GM23248 (cell line): Measurements from ENCODE around the gene ANXA9. TPM values are rescaled to one million over a fixed set of nuclear protein-coding genes. Genes with fewer than 3 reads are reported as not detected.

Experiments used
- DNase-seq: peaks from one replicate; pipeline ENCODE4 v3.0.0-alpha.2; 2015
- H2AFZ ChIP-seq: fragments of 200-600 bp; sonication (generic); 2 replicates; pipeline ENCODE4 v1.6.1; 2016; ENCODE audit warnings: antibody characterized with exemption
- H3F3A ChIP-seq: fragments of 200-600 bp; sonication (generic); 2 replicates; pipeline ENCODE4 v1.6.1; 2016; ENCODE audit warnings: mild to moderate bottlenecking, antibody characterized with exemption, mixed run types; ENCODE audit not compliant: insufficient read depth
- H3K27ac ChIP-seq: fragments of 200-600 bp; sonication (generic); 2 replicates; pipeline ENCODE4 v1.5.1; 2016; ENCODE audit warnings: mild to moderate bottlenecking
- H3K27me3 ChIP-seq: fragments of 200-600 bp; sonication (generic); replicated peaks from 2 replicates; pipeline ENCODE4 v1.6.1; 2016; ENCODE audit warnings: mild to moderate bottlenecking; ENCODE audit not compliant: insufficient read depth
- H3K36me3 ChIP-seq: fragments of 200-600 bp; sonication (generic); 2 replicates; pipeline ENCODE4 v1.6.1; 2016; ENCODE audit warnings: low read depth, mild to moderate bottlenecking
- H3K4me1 ChIP-seq: fragments of 200-600 bp; sonication (generic); 2 replicates; pipeline ENCODE4 v1.6.1; 2016; ENCODE audit warnings: mild to moderate bottlenecking; ENCODE audit not compliant: insufficient read depth
- H3K4me2 ChIP-seq: fragments of 200-600 bp; sonication (generic); one replicate; pipeline ENCODE4 v1.6.1; 2016; ENCODE audit warnings: mild to moderate bottlenecking; ENCODE audit not compliant: unreplicated experiment
- H3K4me3 ChIP-seq: fragments of 200-600 bp; sonication (generic); 2 replicates; pipeline ENCODE4 v1.5.1; 2016; ENCODE audit warnings: mild to moderate bottlenecking
- H3K79me2 ChIP-seq: fragments of 200-600 bp; sonication (generic); 2 replicates; pipeline ENCODE4 v1.6.1; 2016; ENCODE audit warnings: mild to moderate bottlenecking; ENCODE audit not compliant: insufficient read depth
- H3K9ac ChIP-seq: fragments of 200-600 bp; sonication (generic); 2 replicates; pipeline ENCODE4 v1.6.1; 2016; ENCODE audit warnings: mild to moderate bottlenecking
- H3K9me2 ChIP-seq: fragments of 200-600 bp; sonication (generic); 2 replicates; pipeline ENCODE4 v1.6.1; 2016; ENCODE audit warnings: mixed run types, mild to moderate bottlenecking, moderate library complexity; ENCODE audit not compliant: insufficient read depth
- H3K9me3 ChIP-seq: fragments of 200-600 bp; sonication (generic); one replicate; pipeline ENCODE4 v1.6.1; 2017; ENCODE audit warnings: low read depth
- H4K20me1 ChIP-seq: fragments of 200-600 bp; sonication (generic); 2 replicates; pipeline ENCODE4 v1.6.0; 2016; ENCODE audit not compliant: insufficient read depth
- EZH2 ChIP-seq: fragments of 200-600 bp; sonication (generic); IDR thresholded peaks from 2 replicates; pipeline ENCODE4 v1.6.1; 2018; ENCODE audit warnings: antibody characterized with exemption, mild to moderate bottlenecking; ENCODE audit not compliant: insufficient read depth, poor library complexity, severe bottlenecking
- EZH2phosphoT487 ChIP-seq: fragments of 200-600 bp; sonication (generic); IDR thresholded peaks from 2 replicates; pipeline ENCODE4 v1.6.1; 2018; ENCODE audit warnings: antibody characterized with exemption, moderate library complexity, mild to moderate bottlenecking, low read depth; ENCODE audit not compliant: insufficient read depth
- WGBS, 2 experiments: methylation state at CpG; one replicate each; pipeline ENCODE4 v1.1.6; 2015 to 2017; ENCODE audit warnings: low lambda C conversion rate in 2 of 2, low coverage in 1 of 2; ENCODE audit errors: missing lambda C conversion rate in 2 of 2; 5-methylcytosine and 5-hydroxymethylcytosine counted together
- in situ Hi-C: fragments of 300-500 bp; cut with MboI; formaldehyde crosslinking; loops from 2 replicates; pipeline ENCODE4 v1.15.0; 2020
- polyA plus RNA-seq: library from polyadenylated mRNA; unstranded; fragments of >200 nt; fragmentation: Nextera tagmentation; extraction: Ambion mirVana; gene quantifications from 2 replicates; pipeline ENCODE4 v1.2.1, GENCODE V29; 2016
- total RNA-seq: library from RNA; depleted of rRNA; stranded (reverse); fragments of >200 nt; shearing (Covaris generic); gene quantifications from 2 replicates; pipeline ENCODE4 v1.2.3, GENCODE V29; 2014; rRNA removed

The ANXA9 gene
- total RNA-seq = not detected in 2 replicates
- polyA plus RNA-seq = 0.16 and 0.26 TPM in 2 replicates

GRCh38 chr1:150981805-150982712 lies at the start of gene ANXA9:
Gene ANXA9, plus strand, starts transcription at chr1:150982292. Its CDS starts 814 bp downstream, at chr1:150983106.
- Histone ChIP-seq H3K36me3 (no peaks in the 10 kb centered on the region), H2AFZ (peak within 1 kb of the TSS; percentile 12; the same call in 1 of the 2 replicates), H3K4me3 (no peak within 1 kb of the TSS), H3K4me1 (peaks cover 38% of the 10 kb centered on the region), H3K4me2 (no peak within 1 kb of the TSS), H4K20me1 (no peaks in the 10 kb centered on the region), H3K9me2 (no peaks in the 10 kb centered on the region), H3F3A (peaks cover 9% of the 10 kb centered on the region), H3K9me3 (no peaks in the 10 kb centered on the region), H3K79me2 (no peaks in the 10 kb centered on the region), H3K27me3 (no peaks in the 10 kb centered on the region), H3K27ac (no peak within 1 kb of the TSS), H3K9ac (no peak within 1 kb of the TSS)
- 52 to 61% methylated on average over 12 of the region's 12 CpGs for WGBS, 2 experiments
- TF ChIP-seq EZH2phosphoT487 = no peak
- TF ChIP-seq EZH2 = no peak
- in situ Hi-C loops = no loop called here
- peak; percentile 51 for DNase-seq

GRCh38 chr1:150944856-150945255 lies 37.2 kb upstream of the ANXA9 start:
- TF ChIP-seq EZH2 = no peak
- no peak for TF ChIP-seq EZH2phosphoT487
- no peak overlapping the region for H3K9ac ChIP-seq
- no peaks in the 10 kb centered on the region for H3K9me2 ChIP-seq
- in situ Hi-C loops = no loop called here
- no peaks in the 10 kb centered on the region for H3K27me3 ChIP-seq
- H3K4me1 ChIP-seq = no peaks in the 10 kb centered on the region
- H2AFZ ChIP-seq = no peak overlapping the region
- WGBS, 2 experiments = 78 to 80% methylated on average over 5 of the region's 5 CpGs
- H3K9me3 ChIP-seq = no peaks in the 10 kb centered on the region
- no peak overlapping the region for H3K4me2 ChIP-seq
- H3K27ac ChIP-seq = no peak overlapping the region
- H3K79me2 ChIP-seq = no peaks in the 10 kb centered on the region
- no peaks in the 10 kb centered on the region for H4K20me1 ChIP-seq
- H3F3A ChIP-seq = no peaks in the 10 kb centered on the region
- H3K36me3 ChIP-seq = peaks cover 57% of the 10 kb centered on the region
- H3K4me3 ChIP-seq = no peak overlapping the region
- no peak for DNase-seq

GRCh38 chr1:150954708-150955107 lies 27.4 kb upstream of the ANXA9 start:
- no peak for DNase-seq
- Histone ChIP-seq H2AFZ (no peak overlapping the region), H3K4me2 (no peak overlapping the region), H3K36me3 (peaks cover 37% of the 10 kb centered on the region), H3F3A (no peaks in the 10 kb centered on the region), H3K4me3 (no peak overlapping the region), H3K9ac (no peak overlapping the region), H3K4me1 (no peaks in the 10 kb centered on the region), H3K27ac (no peak overlapping the region), H4K20me1 (no peaks in the 10 kb centered on the region), H3K79me2 (no peaks in the 10 kb centered on the region), H3K9me2 (no peaks in the 10 kb centered on the region), H3K27me3 (no peaks in the 10 kb centered on the region), H3K9me3 (no peaks in the 10 kb centered on the region)
- in situ Hi-C loops = no loop called here
- WGBS, 2 experiments = 94 to 98% methylated on average over 3 of the region's 3 CpGs
- TF ChIP-seq EZH2phosphoT487 (no peak), EZH2 (no peak)

DNA sequence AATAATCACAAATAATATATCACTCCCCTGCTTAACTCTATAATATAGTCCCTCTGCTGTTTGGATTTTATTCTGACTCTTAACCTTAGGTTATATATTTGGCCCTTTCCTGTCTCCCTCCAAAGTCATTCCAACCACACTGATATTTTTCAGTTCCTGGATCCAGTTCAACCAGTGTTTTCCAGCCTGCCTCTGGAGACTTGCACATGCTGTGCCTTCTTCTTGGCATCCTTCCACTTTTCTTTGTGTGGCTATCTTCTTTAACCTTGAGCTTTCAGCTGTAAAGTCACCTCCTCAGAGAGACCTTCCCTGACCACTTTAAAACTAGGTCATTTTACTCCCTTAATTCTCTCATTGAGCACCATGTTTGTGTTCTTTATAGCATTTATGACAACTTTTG lies 26.8 kb upstream of the ANXA9 start:
- H4K20me1 ChIP-seq = no peaks in the 10 kb centered on the region
- H3F3A ChIP-seq = no peaks in the 10 kb centered on the region
- H3K36me3 ChIP-seq = peaks cover 41% of the 10 kb centered on the region
- H3K79me2 ChIP-seq = no peaks in the 10 kb centered on the region
- in situ Hi-C loops = no loop called here
- DNase-seq = no peak
- H3K9me2 ChIP-seq = no peaks in the 10 kb centered on the region
- H3K4me1 ChIP-seq = no peaks in the 10 kb centered on the region
- H2AFZ ChIP-seq = no peak overlapping the region
- no peak overlapping the region for H3K9ac ChIP-seq
- H3K4me3 ChIP-seq = no peak overlapping the region
- H3K4me2 ChIP-seq = no peak overlapping the region
- H3K27ac ChIP-seq = no peak overlapping the region
- H3K27me3 ChIP-seq = no peaks in the 10 kb centered on the region
- H3K9me3 ChIP-seq = no peaks in the 10 kb centered on the region
- no peak for TF ChIP-seq EZH2phosphoT487
- TF ChIP-seq EZH2 = no peak
